ENCODE results near the gene ALKBH4.
A peak's percentile ranks its signal among the peaks of the same experiment; 100 is the strongest.

Gene ALKBH4

DNA sequence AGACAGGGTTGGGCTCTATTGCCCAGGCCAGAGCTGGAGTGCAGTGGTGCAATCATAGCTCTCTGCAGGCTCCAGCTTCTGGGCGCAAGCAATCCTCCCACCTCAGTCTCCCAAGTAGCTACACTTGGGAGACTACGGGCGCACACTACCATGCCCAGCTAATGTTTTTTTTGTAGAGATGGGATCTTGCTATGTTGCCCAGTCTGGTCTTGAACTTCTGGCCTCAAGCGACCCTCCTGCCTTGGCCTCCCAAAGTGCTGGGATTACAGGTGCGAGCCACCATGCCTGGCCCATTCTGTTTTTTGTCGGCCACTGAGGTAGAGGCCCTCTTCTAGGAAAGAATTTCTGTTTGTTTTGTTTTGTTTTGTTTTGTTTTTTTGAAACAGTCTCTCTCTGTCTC is 12.2 kb downstream of the ALKBH4 start:
- no peak for DNase-seq

DNA sequence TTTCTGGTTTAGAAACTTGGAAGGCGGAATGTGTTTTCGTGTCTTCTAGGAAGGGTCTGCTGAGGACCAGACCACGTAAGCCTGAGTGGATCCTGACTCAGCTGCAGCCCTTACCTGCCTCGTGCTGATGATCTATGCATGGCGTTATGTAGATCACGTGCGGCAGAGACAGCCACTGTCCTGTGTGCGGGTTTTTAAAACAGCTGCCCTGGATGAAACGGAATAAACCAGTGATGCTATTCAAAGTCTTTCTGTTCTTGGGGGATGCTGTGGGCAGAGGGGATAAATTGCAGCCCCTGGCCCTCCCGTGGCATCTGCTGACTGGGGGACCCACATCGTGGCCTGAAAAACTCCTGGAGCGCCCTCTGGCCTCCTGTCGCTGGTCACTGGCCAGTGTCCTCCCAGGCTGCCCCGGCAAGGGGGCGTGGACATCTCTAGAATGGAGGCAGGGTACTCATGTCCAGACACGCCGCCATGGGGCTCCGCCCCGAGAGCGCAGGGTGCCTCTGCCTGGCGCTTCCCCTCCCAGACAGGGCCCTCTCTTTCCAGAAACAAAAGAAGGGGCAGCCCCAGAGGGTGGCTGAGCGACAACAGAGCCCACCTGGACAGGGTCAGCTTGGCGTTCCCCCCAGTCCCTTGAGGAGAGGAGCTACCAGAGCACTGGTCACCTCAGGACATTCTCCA is 13.2 kb downstream of the ALKBH4 start:
- no peak for DNase-seq

DNA sequence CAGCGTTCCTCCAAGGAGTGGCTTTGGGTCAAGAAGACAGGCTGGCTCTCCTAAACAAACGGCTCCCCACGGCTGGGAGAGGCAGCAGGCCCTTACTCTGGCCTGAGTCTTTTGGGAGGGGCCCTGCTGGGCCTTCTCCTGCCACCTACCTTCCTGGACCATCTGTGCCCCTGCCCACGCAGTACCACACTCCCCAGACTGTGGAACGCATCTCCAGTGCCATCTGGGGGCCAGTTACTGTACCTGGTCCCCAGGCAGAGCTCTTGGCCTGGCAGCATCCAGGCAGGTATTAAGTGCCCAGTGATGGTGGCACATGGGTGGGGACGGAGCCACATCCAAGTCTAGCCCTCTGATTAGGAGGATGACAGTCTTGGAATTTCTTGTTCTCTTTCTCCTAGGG is 14.4 kb downstream of the ALKBH4 start:
- peak; percentile 65 for DNase-seq

DNA sequence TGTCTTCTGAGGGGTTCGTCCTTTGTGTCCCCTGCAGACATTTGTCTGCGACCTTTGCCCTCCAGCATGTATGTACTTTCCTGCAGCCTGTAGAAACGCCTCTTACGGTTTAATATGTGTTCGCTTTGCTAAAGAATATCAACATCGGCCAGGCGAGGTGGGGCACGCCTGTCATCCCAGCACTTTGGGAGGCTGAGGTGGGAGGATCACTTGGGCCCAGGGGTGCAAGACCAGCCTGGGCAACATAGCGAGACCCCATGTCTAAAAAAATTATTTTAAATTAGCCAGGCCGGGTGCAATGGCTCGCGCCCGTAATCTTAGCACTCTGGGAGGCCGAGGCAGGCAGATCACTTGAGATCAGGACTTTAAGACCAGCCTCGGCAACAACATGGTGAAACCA is 15.5 kb downstream of the ALKBH4 start:
- DNase-seq: no peak

DNA sequence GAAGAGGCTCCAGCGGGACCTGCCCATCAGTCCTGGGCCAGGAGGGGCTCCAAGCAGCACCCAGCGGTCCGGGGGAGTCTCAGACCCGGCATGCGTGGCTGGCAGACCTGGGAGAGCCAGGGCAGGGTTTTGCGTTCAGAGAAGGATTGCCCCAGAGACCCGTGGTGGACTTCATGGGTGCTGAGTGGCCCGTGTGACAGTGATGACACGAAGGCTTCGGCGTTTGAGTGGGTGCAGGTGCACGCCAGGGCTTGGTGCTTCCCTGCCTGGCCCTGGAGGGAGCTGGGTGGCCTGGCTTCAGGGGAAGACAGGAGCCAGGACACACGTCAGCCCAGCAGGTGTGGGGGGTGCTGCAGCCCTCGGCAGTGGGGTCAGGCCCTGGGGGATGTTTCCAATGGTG is 17.4 kb downstream of the ALKBH4 start:
- no peak for DNase-seq

DNA sequence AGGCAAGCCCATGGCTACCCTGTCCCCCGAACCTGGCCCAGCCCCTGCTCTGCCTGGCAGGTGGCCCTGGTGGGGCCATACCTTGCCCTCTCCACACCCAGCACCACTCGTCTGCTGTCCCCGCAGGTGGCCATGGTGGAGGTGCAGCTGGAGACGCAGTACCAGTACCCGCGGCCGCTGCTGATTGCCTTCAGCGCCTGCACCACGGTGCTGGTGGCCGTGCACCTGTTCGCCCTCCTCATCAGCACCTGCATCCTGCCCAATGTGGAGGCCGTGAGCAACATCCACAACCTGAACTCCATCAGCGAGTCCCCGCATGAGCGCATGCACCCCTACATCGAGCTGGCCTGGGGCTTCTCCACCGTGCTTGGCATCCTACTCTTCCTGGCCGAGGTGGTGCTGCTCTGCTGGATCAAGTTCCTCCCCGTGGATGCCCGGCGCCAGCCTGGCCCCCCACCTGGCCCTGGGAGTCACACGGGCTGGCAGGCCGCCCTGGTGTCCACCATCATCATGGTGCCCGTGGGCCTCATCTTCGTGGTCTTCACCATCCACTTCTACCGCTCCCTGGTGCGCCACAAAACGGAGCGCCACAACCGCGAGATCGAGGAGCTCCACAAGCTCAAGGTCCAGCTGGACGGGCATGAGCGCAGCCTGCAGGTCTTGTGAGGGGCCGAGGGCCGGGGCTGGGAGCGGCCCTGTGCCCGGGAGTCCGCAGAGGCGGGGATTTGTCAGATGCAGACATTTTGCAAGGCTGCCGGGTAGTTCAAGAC is 18.1 kb downstream of the ALKBH4 start:
- no peak for DNase-seq

DNA sequence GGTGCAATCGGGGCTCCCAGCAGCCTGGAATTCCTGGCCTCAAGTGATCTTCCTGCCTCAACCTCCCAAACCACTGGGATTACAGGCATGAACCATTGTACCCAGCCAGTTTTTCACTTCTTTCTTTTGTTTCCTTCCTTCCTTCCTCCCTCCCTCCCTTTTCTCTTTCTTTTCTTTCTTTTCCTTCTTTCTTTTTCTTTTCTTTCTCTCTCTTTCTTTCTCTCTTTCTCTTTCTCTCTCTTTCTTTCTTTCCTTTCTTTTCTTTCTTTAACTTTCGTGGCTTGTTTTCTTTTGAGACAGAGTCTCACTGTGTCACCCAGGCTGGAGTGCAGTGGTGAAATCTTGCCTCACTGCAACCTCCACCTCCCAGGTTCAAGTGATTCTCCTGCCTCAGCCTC is 19.0 kb downstream of the ALKBH4 start:
- no peak for DNase-seq

DNA sequence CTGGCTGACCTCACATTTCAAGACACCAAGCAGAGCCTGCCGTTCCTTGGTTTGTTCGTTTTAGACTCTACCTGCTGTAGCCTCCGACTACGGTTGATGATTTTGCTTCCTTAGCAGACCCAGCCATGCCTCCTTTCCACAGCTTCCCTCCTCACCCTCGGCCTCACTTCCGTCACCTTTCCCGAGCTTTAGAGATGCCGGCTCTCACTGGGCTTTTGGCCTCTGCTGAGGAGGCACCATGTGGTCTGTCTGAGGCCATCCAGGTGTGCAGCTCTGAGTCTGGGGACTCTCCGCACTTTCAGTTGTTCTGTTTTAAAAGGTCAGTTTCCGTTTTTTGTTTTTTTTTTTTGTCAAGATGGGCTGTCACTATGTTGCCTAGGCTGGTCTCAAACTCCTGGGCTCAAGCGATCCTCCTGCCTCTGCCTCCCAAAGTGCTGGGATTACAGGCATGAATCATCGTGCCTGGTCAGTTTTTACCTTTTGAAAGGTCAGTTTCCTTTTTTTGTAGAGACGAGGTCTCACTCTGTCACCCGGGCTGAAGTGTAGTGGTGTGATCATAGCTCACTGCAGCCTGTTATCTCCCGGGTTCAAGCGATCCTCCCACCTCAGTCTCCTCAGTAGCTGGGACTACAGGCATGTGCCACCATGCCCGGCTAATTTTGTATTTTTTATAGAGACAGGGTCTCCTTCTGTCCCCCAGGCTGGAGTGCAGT is 19.5 kb downstream of the ALKBH4 start:
- no peak for DNase-seq

DNA sequence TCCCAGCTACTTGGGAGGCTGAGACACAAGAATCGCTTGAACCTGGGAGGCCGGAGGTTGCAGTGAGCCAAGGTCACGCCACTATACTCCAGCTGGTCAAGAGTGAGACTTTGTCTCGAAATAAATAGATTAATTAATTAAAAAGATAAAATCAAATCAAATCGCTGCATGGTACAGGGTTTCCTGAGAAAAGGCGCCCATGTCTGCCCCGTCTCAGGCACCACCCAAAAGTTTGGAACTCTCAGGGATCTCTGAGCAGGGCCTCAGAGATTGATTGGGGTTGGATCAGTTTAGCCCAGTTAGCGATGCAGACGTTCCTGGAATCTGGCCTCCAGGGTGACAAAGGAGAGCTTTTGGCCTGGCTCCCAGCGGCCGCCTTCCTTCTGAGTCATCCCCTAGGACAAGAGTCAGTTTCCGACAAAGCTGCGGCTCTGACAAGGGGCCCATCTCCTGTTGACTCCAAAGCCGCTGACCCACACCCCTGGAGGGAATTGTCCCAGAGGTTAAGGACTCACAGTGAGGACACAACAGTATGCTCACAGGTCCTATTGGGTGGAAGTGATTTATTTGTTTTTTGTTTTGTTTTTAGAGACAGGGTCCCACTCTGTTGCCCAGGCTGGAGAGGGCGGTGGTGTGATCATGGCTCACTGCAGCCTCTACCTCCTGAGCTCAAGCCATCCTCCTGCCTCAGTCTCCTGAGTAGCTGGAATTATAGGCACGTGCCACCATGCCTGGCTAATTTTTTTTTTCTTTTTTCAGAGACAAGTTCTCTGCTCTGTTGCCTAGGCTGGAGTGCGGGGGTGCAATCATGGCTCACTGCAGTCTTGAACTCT is 24.5 kb downstream of the ALKBH4 start:
- no peak for DNase-seq

DNA sequence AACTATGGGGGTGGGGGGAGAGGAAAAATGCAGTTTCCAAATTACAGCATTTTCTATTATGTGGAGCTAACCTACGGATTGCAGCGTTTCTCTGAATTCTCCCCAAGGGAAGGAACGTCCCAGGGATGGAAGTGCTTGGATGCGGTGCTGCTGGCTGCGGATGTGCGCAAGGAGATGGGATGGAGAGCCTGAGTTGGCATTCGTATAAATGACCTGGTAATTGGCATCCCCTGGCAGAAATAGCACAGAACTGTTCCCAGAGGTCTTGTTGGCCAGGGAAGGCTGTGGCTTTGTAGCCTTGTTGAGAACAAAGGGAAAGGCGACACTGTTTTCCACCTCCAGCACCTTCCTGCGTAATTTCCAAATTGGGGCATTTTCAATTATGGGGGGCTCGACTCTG is 28.5 kb downstream of the ALKBH4 start:
- DNase-seq: no peak

DNA sequence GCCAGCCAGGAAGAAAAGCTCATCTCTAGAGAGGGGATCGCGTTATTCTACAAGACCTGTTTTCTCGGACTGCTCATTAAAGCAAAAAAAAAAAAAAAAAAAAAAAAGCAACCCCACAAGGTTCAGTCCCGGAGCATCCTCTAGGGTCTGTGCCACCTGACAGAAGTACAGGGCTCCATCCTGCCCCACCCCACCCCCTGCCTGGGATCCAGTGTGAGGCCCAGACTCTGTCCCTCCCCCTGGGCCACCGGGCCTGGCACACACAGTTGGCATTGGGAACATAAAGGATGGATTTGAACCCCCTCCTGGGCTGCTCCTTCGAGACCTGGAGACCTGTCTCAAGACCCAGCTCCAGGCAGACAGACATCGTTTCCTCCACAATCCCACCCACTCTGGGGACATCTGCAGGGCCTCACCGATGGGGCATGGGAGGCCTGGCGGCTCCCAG is 30.6 kb downstream of the ALKBH4 start:
- peak; percentile 19 for DNase-seq

DNA sequence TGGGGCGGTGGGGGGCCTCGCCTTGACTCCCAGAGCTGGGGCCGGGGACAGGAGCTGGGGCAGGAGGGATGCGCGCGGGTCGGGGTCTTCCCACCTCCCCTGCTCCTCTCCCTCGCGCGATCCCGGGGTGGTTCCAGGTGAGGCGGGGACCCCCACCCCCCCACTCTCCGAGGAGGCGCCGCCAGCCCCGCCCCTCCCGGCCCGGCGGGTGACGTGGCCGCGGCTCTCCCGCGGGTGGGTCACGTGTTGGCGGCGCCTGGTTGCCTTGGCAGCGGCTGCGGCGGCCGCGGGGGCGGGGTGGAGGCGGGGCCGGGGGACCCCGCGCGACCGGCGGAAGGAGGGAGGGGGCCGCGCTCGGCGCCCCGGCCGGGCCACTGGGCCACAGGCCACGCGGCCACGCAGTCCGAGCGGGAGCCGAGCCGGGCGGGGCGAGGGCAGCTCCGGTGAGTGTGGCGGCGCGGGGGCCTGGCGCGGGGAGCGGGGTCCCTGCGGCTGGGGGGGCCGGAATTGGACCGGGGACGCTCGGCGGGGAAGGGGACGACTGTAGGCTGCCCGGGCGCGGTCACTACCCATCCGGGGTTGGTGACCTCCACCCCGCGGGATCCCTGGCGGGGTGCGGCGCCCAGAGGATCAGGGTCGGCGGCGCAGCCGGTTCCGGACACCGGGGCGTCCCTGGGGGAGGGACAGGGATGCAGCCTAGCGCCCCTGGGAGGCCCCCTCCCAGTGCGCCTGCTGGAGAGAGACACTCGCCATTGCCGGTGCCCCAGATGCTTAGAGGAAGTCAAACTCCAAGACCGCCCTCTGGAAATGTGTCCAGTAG is 31.2 kb downstream of the ALKBH4 start, which contains the start of gene ORAI2:
TSS of gene ORAI2 (plus strand) at position 357 of the 820 bp plus-strand sequence. CDS start 5,382 bp downstream, outside the sequence.
- DNase-seq: peak; percentile 89

DNA sequence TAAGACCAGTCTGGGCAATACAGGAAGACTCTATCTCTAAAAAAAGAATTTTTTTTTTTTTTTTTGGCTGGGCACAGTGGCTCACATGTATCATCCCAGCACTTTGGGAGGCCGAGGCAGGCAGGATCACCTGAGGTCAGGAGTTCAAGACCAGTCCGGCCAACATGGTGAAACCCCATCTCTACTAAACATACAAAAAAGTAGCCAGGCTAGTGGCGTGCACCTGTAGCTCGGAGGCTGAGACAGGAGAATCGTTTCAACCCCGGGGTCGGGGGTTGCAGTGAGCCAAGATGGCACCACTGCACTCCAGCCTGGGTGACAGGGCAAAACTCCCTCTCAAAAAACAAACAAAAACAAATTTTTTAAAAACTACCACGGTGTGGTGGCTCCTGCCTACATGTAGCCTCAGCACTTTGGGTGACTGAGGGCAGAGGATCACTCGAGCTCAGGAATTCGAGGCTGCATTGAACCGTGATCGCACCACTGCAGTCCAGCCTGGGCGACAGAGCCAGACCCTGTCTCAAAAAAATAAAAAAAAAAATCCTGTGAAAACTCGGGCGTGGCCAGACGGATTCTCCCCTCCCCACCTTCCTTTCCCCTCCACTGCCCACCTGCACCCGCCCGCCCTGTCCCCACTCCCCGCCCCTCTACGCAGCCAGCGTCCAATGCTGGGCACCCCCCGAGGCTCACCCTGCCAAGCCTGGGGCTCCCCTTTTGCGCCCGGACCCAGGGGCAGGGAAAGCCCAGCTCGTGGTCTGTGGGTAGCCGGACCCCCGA is 32.0 kb downstream of the ALKBH4 start:
- no peak for DNase-seq

DNA sequence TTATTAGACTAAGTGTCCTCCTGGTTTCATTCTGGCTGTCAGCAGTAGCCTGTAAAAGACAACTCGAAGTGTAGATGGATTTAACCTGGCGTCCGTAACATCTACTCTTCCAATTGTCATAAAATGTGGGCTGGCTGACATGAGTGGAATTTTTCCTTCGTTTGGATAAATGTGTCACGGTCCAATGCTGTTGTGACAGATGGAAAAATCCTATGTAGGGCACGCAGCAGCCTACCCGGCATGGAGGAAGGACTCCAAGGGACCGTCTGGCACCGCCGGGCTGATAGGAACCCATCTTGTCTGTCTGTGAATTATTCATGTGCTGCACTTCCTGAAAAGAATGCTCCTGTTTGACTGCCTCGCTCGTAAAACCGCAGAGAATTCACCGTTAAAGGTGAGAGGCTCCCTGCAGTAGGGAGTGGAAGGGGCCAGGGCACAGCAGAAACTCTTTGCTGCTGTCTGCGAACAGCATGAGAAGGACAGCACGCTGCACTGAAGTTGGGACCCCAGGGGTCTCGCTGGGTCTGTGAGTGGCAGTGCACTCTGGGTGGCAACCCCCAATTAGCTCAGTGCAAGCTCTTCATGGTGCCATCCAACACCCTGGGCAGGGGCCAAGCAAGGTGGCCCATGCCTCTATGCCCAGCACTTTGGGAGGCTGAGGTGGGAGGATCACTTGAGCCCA is 32.9 kb downstream of the ALKBH4 start:
- DNase-seq: peak; percentile 57

DNA sequence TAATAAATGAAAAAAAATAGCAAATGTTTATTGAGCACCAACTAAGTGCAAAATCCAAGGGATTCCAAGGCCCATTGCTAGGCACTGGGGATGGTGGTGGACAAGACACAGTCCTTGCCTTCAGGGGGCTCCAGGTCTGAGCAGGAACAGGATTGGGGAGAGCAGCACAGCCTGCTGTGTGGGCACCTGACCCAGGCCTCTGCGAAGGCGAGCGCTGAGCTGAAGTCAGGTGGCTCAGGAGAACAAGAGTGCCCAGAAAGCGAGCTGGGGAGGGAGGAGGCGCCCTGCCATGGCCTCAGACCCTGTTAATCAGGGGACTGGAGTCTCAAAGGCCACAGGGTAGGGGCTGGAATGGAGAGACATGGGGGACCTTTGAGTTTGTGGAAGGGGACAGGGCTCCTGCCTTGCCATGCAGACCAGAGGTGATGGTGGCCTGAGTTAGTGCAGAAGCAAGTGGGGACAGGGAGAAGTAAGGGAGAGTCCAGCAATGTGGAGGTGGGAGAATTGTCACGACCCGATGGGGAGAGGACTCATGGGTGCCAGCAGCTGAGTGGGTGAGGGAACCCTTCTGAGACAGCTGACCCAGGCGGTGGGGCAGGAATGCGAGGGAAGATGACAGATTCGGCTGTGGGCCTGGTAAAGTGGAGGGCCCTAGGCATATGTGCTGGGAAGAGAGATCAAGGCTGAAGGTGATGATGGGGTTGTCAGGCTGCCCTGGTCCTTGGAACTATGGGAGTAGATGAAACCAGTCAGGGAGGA is 35.3 kb downstream of the ALKBH4 start:
- DNase-seq: no peak

DNA sequence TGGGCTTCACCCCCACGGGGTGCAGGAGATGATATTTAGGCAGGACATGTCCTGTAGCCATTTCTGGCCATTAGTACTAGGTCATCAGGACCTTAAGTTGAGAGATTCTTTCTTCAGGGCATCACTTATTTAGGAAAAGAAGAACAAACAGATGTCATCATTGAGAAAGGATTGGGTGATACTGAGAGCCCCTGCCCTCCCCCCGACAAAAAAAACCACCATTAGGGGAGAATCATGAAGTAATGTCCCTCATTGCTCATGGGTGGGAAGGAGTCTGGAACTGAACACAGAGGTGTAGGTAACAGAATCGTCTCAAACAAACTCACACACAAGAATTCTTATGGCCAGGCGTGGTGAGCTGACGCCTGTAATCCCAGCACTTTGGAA is 37.7 kb downstream of the ALKBH4 start:
- no peak for DNase-seq

DNA sequence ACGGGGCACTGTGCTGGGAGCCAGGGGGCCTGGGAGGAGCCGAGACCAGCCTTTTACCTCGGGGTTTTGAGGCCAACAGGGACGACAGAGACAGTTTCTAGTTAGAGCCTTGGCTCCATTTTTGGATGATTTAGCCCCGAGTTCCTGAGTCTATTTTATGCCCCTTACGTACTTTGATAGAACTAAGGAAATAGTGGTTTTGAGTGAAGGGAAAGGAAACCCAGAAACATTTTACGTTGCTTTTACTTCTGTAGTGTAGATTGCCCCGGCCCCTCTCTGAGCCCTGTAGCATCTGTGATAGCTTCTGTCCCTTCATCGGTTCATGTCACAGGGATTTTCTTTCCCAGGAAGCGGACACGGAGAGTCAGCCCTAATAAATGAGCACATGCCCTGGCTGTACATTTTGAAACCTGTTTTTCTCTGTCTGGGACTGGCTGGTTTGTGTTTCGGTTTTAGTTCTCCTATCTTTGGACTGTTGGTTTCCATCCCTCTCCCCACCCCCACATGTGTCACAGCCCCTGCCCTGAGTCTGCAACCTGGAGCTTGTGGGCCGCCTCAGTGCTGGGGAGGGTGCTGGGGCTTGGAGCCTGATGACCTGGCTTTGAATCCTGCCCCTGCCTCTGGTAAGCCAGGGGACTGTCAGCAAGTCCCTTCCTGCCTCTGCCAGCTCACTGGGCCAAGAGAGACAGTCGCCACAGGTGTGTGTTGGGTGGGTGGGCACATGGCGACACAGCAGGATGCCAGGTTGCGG is 38.2 kb downstream of the ALKBH4 start:
- DNase-seq: peak; percentile 81

DNA sequence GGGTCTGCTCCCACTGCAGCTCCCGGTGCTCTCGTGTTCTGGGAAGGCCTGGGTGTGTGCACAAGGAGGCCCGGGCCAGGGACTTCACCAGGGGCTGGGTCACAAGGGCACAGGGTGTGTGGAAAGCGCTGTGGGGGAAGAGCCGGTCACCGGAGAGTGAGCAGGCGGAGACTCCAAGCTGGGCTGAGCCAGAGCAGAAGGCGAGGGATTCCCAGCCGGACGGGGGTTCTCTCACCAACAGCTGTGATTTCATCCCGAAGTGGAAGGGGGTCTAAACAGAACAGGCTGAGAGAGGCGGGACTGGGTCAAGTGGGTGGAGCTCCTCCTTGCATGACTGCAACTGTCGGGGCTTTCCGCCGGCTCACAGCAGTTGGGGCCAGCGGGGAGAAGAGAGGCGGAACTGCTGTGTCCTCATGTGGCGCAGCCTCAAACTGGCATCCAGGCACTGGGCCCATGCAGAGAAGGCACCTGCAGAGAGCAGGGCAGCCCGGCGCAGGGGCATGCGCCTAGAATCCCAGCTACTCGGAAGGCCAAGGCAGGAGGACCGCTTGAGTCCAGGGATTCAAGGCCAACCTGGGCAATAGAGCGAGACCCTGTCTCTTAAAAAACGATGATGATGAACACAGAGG is 38.9 kb downstream of the ALKBH4 start:
- peak; percentile 86 for DNase-seq
